Stimulated activated CD4-positive, alpha-beta T cell treated with anti-CD3 and anti-CD28 coated beads, Interleukin-1b, Interleukin-23, amount 100 ng/mL, for 24 hours (primary cell): ENCODE data around the gene ZNF837.

ENCODE experiments used
- DNase-seq, 4 experiments: peaks; one replicate each; pipeline ENCODE4 v3.0.0-alpha.2; 2020; ENCODE audit warnings: low read depth in 4 of 4, low spot score in 1 of 4

ZNF837 gene

GRCh38 chr19:58325311-58326022 is 55.4 kb downstream of the ZNF837 start:
- DNase-seq = no peak

GRCh38 chr19:58319241-58319640 is 61.6 kb downstream of the ZNF837 start:
- no peak for DNase-seq

- DNase-seq = no peak
Measured at GRCh38 chr19:58318297-58318696, 62.5 kb downstream of the ZNF837 start.
